Liver (tissue), 9 donors: ENCODE data around the gene FBXO8. TPM values are rescaled to one million over a fixed set of nuclear protein-coding genes. Genes with fewer than 3 reads are reported as not detected.

Source experiments
- DNase-seq: peaks from one replicate; pipeline ENCODE4 v3.0.0-alpha.2; 2017; ENCODE audit warnings: low spot score
- H3K27ac ChIP-seq, 2 donors: one replicate each; pipeline ENCODE4 v1.7.0; 2013; ENCODE audit warnings: inconsistent platforms in 2 of 2, low read length in 2 of 2, control low read depth in 1 of 2, low read depth in 1 of 2, mild to moderate bottlenecking in 1 of 2
- H3K27me3 ChIP-seq, 4 donors: one replicate each; pipeline versions ENCODE4 v1.6.1 to v1.7.0; 2013; ENCODE audit warnings: low read length in 3 of 4, inconsistent platforms in 1 of 4, mild to moderate bottlenecking in 1 of 4, moderate library complexity in 1 of 4; ENCODE audit not compliant: control insufficient read depth in 4 of 4, insufficient read depth in 4 of 4
- H3K36me3 ChIP-seq, 4 donors: one replicate each; pipeline versions ENCODE4 v1.6.1 to v1.7.0; 2013; ENCODE audit warnings: low read length in 3 of 4, mild to moderate bottlenecking in 3 of 4, low read depth in 1 of 4, moderate library complexity in 1 of 4; ENCODE audit not compliant: control insufficient read depth in 4 of 4, insufficient read depth in 3 of 4
- H3K4me1 ChIP-seq, 4 donors: one replicate each; pipeline versions ENCODE4 v1.6.1 to v1.7.0; 2013; ENCODE audit warnings: low read length in 3 of 4, mild to moderate bottlenecking in 3 of 4, moderate library complexity in 1 of 4; ENCODE audit not compliant: control insufficient read depth in 4 of 4, insufficient read depth in 4 of 4
- H3K4me3 ChIP-seq, 3 donors: one replicate each; pipeline versions ENCODE4 v1.6.1 to v1.7.0; 2013; ENCODE audit warnings: low read length in 3 of 3, control low read depth in 1 of 3, low read depth in 1 of 3, mild to moderate bottlenecking in 1 of 3
- H3K9ac ChIP-seq, 2 donors: one replicate each; pipeline ENCODE4 v1.7.0; 2013; ENCODE audit warnings: low read length in 2 of 2, mild to moderate bottlenecking in 2 of 2, moderate library complexity in 2 of 2, control low read depth in 1 of 2, low read depth in 1 of 2
- H3K9me3 ChIP-seq, 4 donors: one replicate each; pipeline versions ENCODE4 v1.6.1 to v1.7.0; 2013; ENCODE audit warnings: low read length in 3 of 4; ENCODE audit not compliant: control insufficient read depth in 4 of 4
- HNF4G ChIP-seq: IDR thresholded peaks from 2 replicates; pipeline ENCODE4 v1.6.1; 2016; ENCODE audit warnings: antibody characterized with exemption
- JUND ChIP-seq, 2 donors: IDR thresholded peaks; 2 replicates each; pipeline ENCODE4 v1.6.1; 2016; ENCODE audit warnings: antibody characterized with exemption in 2 of 2
- NR2F2 ChIP-seq: IDR thresholded peaks from 2 replicates; pipeline ENCODE4 v1.6.1; 2016; ENCODE audit warnings: antibody characterized with exemption
- SP1 ChIP-seq: IDR thresholded peaks from 2 replicates; pipeline ENCODE4 v1.6.1; 2018; ENCODE audit warnings: antibody characterized with exemption, mild to moderate bottlenecking
- WGBS: extraction: QIAGEN DNeasy Blood & Tissue Kit; methylation state at CpG from one replicate; pipeline ENCODE4 v1.1.7; 2013; 5-methylcytosine and 5-hydroxymethylcytosine counted together
- polyA plus RNA-seq, 2 donors: library from polyadenylated mRNA; stranded (reverse) in 1 of 2; unstranded in 1 of 2; fragments of 200-250 nt in 1 of 2; fragments of >200 nt in 1 of 2; fragmentation: Nextera tagmentation in 1 of 2; extraction: Ambion mirVana in 1 of 2; gene quantifications; one replicate each; pipeline versions ENCODE4 v1.2.1 to v1.2.3, GENCODE V29; 2013 to 2015
- total RNA-seq, 2 donors: library from RNA; depleted of rRNA; stranded (reverse); fragments of >200 nt; gene quantifications; one replicate each; pipeline ENCODE4 v1.2.3, GENCODE V29; 2014
- TF ChIP-seq, protein P1 (sequence below): IDR thresholded peaks from 2 replicates; pipeline ENCODE4 v1.6.1; 2016; ENCODE audit warnings: antibody characterized with exemption, mild to moderate bottlenecking
- TF ChIP-seq, protein P2 (sequence below): IDR thresholded peaks from 2 replicates; pipeline ENCODE4 v1.6.1; 2016; ENCODE audit warnings: antibody characterized with exemption
- donor health status: healthy.
- donor health status: healthy.
- donor health status: healthy.
- donor health status: healthy.
- donor health status: healthy.

The FBXO8 gene
- total and polyA plus RNA-seq, 4 donors = 15.0 to 56.1 (median 35.1) TPM

DNA sequence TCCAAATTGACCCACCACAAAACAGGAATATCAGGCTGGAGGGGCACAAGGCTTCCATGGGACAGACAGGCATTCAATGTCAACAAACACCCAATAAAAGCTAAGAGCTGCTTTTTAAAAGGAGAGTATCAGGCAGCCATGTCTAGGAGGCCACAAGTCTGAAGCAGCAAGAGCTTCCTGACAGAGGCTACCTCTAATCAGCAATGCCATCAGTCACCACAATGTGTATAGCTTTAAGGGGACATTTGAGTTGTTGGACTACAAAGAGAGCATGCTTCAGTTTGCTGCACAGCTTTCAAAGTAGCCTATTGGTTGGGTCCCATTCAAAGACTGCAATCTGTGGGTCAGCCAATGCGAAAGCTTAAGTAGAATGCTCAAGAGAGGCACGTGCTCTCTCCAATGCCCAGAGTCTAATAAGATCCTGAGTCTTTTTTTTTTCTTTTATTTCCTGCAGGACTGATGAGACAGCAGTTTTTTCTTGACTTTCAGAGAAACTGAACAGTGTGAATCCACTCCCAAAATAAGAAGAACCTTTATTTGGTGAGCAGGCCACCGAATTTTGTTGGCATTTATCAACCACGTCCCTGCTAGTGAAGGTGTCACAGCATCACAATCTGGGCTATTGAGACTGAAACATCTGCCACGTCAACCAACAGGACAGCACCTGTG is 92.5 kb downstream of the FBXO8 start (continued):
- TF ChIP-seq, protein P1, sequence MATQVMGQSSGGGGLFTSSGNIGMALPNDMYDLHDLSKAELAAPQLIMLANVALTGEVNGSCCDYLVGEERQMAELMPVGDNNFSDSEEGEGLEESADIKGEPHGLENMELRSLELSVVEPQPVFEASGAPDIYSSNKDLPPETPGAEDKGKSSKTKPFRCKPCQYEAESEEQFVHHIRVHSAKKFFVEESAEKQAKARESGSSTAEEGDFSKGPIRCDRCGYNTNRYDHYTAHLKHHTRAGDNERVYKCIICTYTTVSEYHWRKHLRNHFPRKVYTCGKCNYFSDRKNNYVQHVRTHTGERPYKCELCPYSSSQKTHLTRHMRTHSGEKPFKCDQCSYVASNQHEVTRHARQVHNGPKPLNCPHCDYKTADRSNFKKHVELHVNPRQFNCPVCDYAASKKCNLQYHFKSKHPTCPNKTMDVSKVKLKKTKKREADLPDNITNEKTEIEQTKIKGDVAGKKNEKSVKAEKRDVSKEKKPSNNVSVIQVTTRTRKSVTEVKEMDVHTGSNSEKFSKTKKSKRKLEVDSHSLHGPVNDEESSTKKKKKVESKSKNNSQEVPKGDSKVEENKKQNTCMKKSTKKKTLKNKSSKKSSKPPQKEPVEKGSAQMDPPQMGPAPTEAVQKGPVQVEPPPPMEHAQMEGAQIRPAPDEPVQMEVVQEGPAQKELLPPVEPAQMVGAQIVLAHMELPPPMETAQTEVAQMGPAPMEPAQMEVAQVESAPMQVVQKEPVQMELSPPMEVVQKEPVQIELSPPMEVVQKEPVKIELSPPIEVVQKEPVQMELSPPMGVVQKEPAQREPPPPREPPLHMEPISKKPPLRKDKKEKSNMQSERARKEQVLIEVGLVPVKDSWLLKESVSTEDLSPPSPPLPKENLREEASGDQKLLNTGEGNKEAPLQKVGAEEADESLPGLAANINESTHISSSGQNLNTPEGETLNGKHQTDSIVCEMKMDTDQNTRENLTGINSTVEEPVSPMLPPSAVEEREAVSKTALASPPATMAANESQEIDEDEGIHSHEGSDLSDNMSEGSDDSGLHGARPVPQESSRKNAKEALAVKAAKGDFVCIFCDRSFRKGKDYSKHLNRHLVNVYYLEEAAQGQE = no peak
- TF ChIP-seq JUND (IDR thresholded peaks at IDR 0.05) = no peak
- TF ChIP-seq SP1 = no peak
- TF ChIP-seq, protein P2, sequence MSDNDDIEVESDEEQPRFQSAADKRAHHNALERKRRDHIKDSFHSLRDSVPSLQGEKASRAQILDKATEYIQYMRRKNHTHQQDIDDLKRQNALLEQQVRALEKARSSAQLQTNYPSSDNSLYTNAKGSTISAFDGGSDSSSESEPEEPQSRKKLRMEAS = no peak

DNA sequence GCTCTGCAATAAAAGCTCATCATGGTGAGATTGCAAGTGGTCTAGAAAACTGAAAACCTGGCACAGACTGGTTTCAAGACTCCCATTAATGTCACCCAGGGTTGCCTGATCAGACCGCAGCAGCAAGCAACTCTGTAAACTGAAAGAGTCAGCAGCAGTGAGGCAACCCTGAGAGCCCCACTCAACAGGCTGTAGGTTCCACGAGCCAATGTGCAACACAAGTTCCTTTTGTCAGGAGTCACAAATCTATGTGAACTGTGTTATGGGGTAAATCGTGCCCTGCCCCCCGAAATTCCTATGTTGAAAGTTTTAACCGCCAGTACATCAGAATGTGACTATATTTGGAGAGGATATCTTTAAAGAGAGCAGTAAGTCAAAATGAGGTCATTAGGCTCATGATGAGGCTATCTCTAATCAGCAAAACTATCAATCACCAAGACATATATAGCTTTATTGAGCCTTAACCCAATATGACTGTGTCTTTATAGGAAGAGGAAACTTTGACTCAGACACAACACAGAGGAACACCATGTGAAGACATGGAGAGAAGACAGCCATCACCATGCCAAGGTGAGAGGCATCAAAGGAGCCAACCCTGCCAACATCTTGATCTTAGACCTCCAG is 94.0 kb downstream of the FBXO8 start:
- WGBS = 48% methylated on average over 5 of the region's 5 CpGs
- H3K4me1 ChIP-seq = no peaks in the 10 kb centered on the region
- no peaks in the 10 kb centered on the region for H3K36me3 ChIP-seq
- no peak overlapping the region for H3K27ac ChIP-seq
- no peak for TF ChIP-seq HNF4G
- TF ChIP-seq NR2F2 = peak; percentile 9
- H3K9me3 ChIP-seq = no peaks in the 10 kb centered on the region
- no peak for DNase-seq
- H3K27me3 ChIP-seq = peaks cover 0 to 12% (median 0%) of the 10 kb centered on the region in 4 donors
- H3K9ac ChIP-seq = no peak overlapping the region
- H3K4me3 ChIP-seq = no peak overlapping the region

Other genes starting within 250 kb of the FBXO8 start
- 10 to 100 TPM in 1 of 2 donors, 1 to 10 TPM in 1; 9.6 to 18.7 TPM for gene CEP44, start 244 bp upstream of the FBXO8 start, total RNA-seq
- 1 to 10 TPM; 2.2 to 2.5 TPM for gene CEP44, start 244 bp upstream of the FBXO8 start, polyA plus RNA-seq
- 100 to 1,000 TPM in 1 of 2 donors, 1 to 10 TPM in 1; 7.9 to 113 TPM for gene HPGD, start 238.8 kb upstream of the FBXO8 start, total RNA-seq
- gene HPGD, start 238.8 kb upstream of the FBXO8 start, polyA plus RNA-seq = 10 to 100 TPM; 24.2 to 90.0 TPM